HUDEP-2 (cell line): ENCODE results near the gene PPARG.

Source experiments
- DNase-seq, 76 experiments: peaks; one replicate each; lab custom pipeline; 2025; ENCODE audit not compliant: unreplicated experiment in 76 of 76; lab: John Stamatoyannopoulos, UW

The PPARG gene

GRCh38 chr3:12308517-12308916 is 19.6 kb downstream of the PPARG start:
- no peak for DNase-seq

- DNase-seq = no peak
Observed at GRCh38 chr3:12309716-12310115, 20.8 kb downstream of the PPARG start.

- no peak for DNase-seq
Observed at GRCh38 chr3:12312010-12312409, 23.1 kb downstream of the PPARG start.

- DNase-seq = no peak
Observed at GRCh38 chr3:12313519-12313918, 24.6 kb downstream of the PPARG start.

- DNase-seq = no peak
Observed at GRCh38 chr3:12316253-12316652, 27.4 kb downstream of the PPARG start.

GRCh38 chr3:12316729-12317351 is 28.0 kb downstream of the PPARG start:
- no peak for DNase-seq

- no peak for DNase-seq
Observed at GRCh38 chr3:12317914-12318313, 29.0 kb downstream of the PPARG start.

GRCh38 chr3:12318758-12319621 is 30.1 kb downstream of the PPARG start:
- no peak for DNase-seq

GRCh38 chr3:12321015-12321414 is 32.1 kb downstream of the PPARG start:
- DNase-seq = no peak

- no peak for DNase-seq
Observed at GRCh38 chr3:12323237-12323636, 34.4 kb downstream of the PPARG start.

GRCh38 chr3:12325586-12326515 is 37.0 kb downstream of the PPARG start:
- no peak for DNase-seq

- no peak for DNase-seq
Observed at GRCh38 chr3:12327021-12327420, 38.2 kb downstream of the PPARG start.

GRCh38 chr3:12328132-12328836 is 39.4 kb downstream of the PPARG start:
- no peak for DNase-seq

GRCh38 chr3:12328837-12329462 is 40.1 kb downstream of the PPARG start:
- DNase-seq = no peak

- DNase-seq = no peak
Observed at GRCh38 chr3:12334786-12335185, 45.9 kb downstream of the PPARG start.

- no peak for DNase-seq
Observed at GRCh38 chr3:12335421-12335820, 46.6 kb downstream of the PPARG start.

GRCh38 chr3:12336099-12336498 is 47.2 kb downstream of the PPARG start:
- DNase-seq = no peak

GRCh38 chr3:12338595-12339546 is 50.0 kb downstream of the PPARG start:
- DNase-seq = no peak
